HUDEP-2 (cell line): Measurements from ENCODE around the gene B3GNT3.
"Not testable (repeated sequence)": the region's sequence is repeated elsewhere in the genome, so short reads cannot be mapped to it uniquely, and the experiment has no call there.

ENCODE experiments used
- DNase-seq, 76 experiments: peaks; one replicate each; lab custom pipeline; 2025; ENCODE audit not compliant: unreplicated experiment in 76 of 76; lab: John Stamatoyannopoulos, UW

B3GNT3 gene

GRCh38 chr19:17766543-17767131, 28.3 kb upstream of the B3GNT3 start:
- DNase-seq: peak in 71 of 76 experiments; percentile 31 to 89 (median 73)

GRCh38 chr19:17767559-17767958, 27.4 kb upstream of the B3GNT3 start:
- peak in 48 of 76 experiments; percentile 15 to 86 (median 51) for DNase-seq

DNA sequence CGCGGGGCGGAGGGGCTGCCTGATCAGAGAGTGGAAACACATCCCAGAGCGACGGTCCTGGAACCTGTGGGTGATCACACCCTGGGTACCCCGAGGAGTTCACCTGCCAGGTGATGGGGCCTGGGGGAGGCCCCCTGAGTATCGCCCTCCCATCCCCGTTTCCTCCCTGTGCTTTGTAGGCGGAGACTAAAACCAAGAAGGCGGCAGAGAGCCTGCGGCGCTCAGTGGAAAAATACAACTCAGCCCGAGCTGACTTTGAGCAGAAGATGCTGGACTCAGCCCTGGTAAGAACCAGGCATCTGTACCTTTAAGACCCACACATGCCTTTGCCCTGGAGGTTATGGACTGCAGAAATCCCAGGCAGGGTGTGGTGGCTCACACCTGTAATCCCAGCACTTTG, 24.3 kb upstream of the B3GNT3 start:
- DNase-seq: no peak

- DNase-seq: peak in 15 of 76 experiments; percentile 12 to 44 (median 27)
Measured at GRCh38 chr19:17772172-17772571, 22.8 kb upstream of the B3GNT3 start.

DNA sequence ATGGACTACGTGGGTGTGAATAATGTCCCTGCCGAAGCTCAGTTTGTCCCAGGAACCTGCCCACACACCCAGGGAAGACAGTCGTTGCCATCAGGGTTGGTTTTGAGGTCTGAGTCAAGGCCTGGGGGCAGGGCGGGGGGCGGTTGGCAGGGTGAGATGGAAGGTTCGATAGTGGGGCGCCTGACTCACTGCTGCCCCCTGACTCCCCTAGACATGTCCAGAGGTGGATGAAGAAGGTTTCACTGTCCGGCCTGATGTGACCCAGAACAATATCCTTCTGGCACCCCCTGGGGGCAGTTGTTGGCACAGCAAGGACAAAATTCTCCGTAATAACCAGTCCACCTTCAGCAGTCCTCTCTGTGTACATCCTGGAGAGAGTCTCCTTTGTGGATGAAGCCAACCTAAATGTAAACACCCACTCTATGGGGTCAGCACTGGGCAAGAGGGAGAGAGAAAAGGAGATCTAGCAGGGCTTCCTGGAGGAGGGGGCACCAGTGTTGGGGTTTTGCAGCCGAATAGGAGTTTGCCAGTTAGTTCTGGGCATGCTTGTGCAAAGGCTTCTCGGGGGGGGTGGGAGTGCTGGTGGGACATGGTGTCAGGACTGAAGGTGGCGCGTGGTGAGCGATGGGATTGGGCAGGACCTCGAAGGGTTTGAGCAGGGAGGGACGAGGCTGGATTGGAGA, 19.6 kb upstream of the B3GNT3 start:
- peak in 64 of 76 experiments; percentile 19 to 86 (median 62) for DNase-seq

GRCh38 chr19:17775991-17776803, 18.7 kb upstream of the B3GNT3 start:
- DNase-seq: no peak

GRCh38 chr19:17777840-17778239, 17.1 kb upstream of the B3GNT3 start:
- not testable (repeated sequence) for DNase-seq

DNA sequence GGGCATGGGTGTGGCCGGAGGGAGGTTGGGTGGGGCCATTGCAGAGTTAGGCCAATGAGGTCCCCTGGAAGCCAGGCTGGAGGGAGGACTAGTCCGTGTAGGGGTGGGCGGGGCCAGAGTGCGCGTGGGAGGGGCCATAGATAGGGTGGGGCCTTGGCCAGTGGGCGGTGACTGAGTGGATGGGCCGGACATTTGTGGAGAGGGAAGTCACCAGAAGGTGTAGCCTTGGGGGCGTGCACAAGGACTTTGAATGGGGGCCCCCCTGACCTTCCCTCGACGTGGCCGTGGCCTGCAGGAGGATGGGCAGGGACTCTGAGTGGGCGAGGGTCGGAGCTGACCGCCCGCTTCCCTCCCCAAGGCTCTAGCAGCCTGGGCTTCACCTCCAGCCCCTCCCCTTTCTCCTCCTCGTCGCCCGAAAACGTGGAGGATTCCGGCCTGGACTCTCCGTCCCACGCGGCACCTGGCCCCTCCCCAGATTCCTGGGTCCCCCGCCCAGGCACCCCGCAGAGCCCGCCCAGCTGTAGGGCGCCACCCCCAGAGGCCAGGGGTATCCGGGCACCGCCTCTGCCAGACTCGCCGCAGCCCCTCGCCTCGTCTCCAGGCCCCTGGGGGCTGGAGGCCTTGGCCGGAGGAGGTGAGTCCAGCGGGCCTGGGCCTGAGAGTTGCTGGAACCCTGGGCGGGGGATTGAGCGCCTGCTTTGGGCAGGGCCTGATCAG, 16.5 kb upstream of the B3GNT3 start:
- DNase-seq: peak in 67 of 76 experiments; percentile 24 to 91 (median 74)

GRCh38 chr19:17778968-17779929, 15.7 kb upstream of the B3GNT3 start:
- DNase-seq: peak in 5 of 76 experiments; percentile 10 to 37 (median 28)

DNA sequence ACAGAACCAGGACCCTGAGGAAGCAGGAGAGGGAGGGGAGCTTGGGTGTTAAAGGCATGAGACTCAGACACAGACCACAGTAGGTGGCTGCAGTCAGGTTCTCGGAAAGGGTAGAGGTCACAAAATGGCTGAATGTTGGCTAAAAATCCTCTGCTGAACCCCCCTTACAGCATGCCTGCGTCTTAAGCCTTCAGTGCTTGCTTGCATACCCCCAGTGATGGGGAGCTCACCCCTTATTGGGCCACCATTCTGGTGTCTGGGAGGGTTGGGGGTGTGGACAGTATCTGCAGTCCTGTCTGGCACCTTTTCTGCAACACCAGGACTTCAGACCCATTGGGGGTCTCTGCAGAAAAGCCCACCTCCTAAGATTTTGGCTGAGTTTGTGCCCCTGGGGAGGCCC, 14.2 kb upstream of the B3GNT3 start:
- no peak for DNase-seq

GRCh38 chr19:17783721-17784120, 11.2 kb upstream of the B3GNT3 start:
- DNase-seq: not testable (repeated sequence)

DNA sequence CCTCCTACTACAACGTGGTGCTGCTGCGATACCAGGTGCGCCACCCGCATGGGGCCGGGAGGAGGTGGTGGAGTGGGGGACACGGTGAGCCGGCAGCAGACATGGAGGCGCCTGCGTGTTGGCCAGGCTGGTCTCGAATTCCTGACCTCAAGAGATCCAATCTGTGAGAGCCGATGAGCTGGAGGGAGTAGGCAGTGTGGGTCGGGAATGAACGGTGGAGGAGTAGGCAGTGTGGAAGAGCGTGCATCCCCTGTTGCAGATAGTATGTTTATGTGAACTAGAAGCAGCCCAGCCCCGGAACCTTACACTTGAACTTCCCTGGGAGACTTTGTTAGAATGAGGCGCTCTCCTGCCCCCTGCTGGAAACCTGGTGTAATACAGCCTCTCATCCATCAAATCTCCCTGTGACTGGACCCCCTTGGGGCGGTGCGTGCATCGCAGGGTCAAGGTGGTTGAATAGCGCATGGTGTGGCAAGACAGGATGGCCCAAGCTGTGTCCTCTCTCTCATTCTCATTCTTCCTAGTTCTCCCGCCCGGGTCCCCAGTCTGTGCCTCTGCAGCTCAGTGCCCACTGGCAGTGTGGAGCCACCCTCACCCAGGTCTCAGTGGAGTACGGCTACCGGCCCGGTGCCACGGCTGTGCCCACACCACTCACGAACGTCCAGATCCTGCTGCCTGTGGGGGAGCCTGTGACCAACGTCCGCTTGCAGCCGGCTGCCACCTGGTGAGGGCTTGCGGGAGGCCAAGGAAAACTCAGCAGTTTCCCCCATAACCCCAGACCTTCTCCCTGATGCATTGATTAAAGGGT, 10.5 kb upstream of the B3GNT3 start:
- DNase-seq: peak in 55 of 76 experiments; percentile 2 to 76 (median 58)

GRCh38 chr19:17787274-17787913, 7.5 kb upstream of the B3GNT3 start:
- DNase-seq: no peak

DNA sequence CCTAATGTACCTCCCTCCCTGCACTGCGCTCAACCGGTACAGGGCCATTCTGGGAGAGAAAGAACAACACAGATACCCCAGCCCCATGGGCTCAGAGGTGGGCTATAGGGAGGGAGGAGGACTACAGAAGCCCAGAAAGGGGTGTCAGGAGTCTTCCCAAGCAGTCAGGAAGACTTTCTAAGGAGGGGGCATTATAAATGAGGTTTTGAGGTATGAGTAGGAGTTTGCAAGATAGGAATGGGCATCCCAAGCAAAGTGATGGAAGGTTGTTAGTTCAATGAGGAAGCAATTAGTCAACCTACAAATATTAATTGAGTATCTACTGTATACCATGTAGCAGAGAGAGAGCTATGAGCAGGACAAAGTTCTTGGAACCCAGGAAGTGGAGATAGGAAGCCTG, 6.3 kb upstream of the B3GNT3 start:
- DNase-seq: no peak

GRCh38 chr19:17790059-17790780, 4.7 kb upstream of the B3GNT3 start:
- no peak for DNase-seq

DNA sequence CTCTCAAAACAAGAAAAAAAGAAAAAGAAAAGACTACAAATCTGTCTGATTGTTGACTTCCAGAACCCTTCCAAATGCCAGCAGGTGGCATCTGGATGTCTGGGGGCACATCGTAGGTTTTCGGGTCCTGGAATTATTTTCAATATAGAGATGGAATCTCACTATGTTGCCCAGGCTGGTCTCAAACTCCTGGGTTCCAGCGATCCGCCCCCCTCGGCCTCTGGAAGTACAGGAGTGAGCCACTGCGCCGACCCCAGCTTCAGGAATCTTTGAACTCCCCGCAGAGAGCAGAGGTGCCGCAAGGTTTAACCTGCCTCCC, 567 bp upstream of the B3GNT3 start:
- no peak for DNase-seq

DNA sequence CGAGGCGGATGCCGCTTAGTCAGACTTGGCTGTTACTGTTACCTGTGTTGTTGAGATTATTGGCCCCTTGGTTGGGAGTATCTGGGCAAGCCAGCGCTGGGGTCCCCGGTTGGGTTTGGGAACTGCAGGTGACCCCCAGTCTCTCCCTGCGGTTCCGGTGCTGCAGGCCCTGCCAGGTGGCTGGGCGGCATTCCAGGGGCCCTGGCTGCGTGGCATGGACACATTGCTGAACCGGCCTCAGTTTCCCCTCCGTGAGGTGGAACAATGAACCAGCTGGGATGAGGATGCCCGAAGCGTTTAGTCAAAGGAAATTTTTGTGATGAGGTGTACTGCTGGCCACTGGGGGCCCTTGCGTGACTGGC, 538 bp downstream of the B3GNT3 start:
- DNase-seq: no peak
